CD4-positive, alpha-beta T cell treated with Interleukin-15 for 4 hours (primary cell): Measurements from ENCODE around the gene LNPK.
"Not testable (repeated sequence)": the region's sequence is repeated elsewhere in the genome, so short reads cannot be mapped to it uniquely, and the experiment has no call there.

Source experiments
- DNase-seq: peaks from one replicate; pipeline ENCODE4 v3.0.0-alpha.2; 2020; ENCODE audit warnings: low spot score

LNPK gene

GRCh38 chr2:176001916-176002687, at the start of gene LNPK:
Gene LNPK (minus strand): TSS chr2:176002267. CDS start chr2:175995584, 6,683 bp downstream.
- peak; percentile 94 for DNase-seq

- DNase-seq, result no peak
These were observed 37.3 kb upstream of the LNPK start for GRCh38 chr2:176039375-176039774.

GRCh38 chr2:176038694-176039093, 36.6 kb upstream of the LNPK start:
- DNase-seq, result no peak

- DNase-seq, result no peak
These were observed 33.1 kb upstream of the LNPK start for GRCh38 chr2:176035013-176035691.

GRCh38 chr2:176027806-176028205, 25.7 kb upstream of the LNPK start:
- DNase-seq, result no peak

GRCh38 chr2:176025932-176026331, 23.9 kb upstream of the LNPK start:
- no peak for DNase-seq

- no peak for DNase-seq
These were observed 22.0 kb upstream of the LNPK start for GRCh38 chr2:176024083-176024482.

- no peak for DNase-seq
These were observed 20.0 kb upstream of the LNPK start for GRCh38 chr2:176022048-176022447.

- no peak for DNase-seq
These were observed 18.3 kb upstream of the LNPK start for GRCh38 chr2:176020400-176020799.

GRCh38 chr2:176018708-176019107, 16.6 kb upstream of the LNPK start:
- no peak for DNase-seq

- DNase-seq, result no peak
These were observed 7.4 kb upstream of the LNPK start for GRCh38 chr2:176009445-176009844.

GRCh38 chr2:176004934-176005333, 2.9 kb upstream of the LNPK start:
- DNase-seq, result no peak

- no peak for DNase-seq
These were observed 1.9 kb upstream of the LNPK start for GRCh38 chr2:176003958-176004357.

GRCh38 chr2:176002688-176003210, 682 bp upstream of the LNPK start:
- DNase-seq, result no peak

- DNase-seq, result peak; percentile 36
These were observed 669 bp downstream of the LNPK start for GRCh38 chr2:176001281-176001915.

GRCh38 chr2:175999283-175999819, 2.7 kb downstream of the LNPK start:
- DNase-seq, result no peak

- DNase-seq, result no peak
These were observed 12.0 kb downstream of the LNPK start for GRCh38 chr2:175990099-175990498.

- not testable (repeated sequence) for DNase-seq
These were observed 14.9 kb downstream of the LNPK start for GRCh38 chr2:175987126-175987525.

GRCh38 chr2:175984846-175985245, 17.2 kb downstream of the LNPK start:
- no peak for DNase-seq

- DNase-seq, result no peak
These were observed 20.5 kb downstream of the LNPK start for GRCh38 chr2:175981551-175981950.

- DNase-seq, result no peak
These were observed 25.5 kb downstream of the LNPK start for GRCh38 chr2:175976391-175977157.

- DNase-seq, result no peak
These were observed 28.7 kb downstream of the LNPK start for GRCh38 chr2:175973373-175973772.
